COR-L47 (cell line): ENCODE measurements around the gene IQSEC1.

ENCODE experiments used
- DNase-seq: peaks from one replicate; lab custom pipeline; 2025; lab: John Stamatoyannopoulos, UW

IQSEC1 gene

DNA sequence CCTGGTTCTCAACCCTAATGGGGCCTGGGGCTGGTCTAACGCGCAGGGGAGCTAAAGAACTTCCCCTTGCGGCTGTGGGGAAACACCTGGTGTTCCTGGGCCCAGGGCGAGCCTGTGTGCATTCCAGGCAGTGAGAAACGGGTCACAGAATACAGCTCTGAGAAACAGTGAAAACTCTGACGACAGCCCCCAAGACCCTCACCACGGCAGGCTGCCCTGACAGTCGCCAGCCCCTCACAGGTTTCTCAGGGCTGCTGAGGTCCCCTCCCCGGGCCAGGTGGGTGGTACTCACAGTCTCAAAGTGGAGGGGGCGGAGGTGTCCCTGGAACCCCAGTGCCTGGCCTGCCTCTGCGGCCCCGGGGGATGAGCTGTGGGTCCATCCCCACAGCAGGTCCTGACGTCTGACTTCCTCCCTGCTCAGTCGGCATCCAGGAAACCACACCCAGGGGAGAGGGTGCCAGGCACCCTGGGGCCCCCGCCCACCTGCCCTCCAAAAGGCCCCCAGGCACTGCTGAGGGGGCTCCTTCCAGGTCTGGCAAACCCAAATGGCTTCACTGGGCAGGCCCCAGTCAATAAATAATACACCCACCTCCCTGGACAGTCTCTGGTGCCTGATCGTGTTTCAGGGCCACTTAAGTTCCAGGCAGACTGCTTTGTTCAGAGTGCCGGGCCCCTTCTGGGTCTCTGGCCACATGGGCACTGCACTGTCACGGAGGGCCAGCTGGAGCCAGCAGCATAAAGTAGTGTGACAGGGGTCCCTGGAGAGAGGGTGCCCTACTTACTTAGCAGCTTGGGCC lies 57.7 kb downstream of the IQSEC1 start:
- no peak for DNase-seq

DNA sequence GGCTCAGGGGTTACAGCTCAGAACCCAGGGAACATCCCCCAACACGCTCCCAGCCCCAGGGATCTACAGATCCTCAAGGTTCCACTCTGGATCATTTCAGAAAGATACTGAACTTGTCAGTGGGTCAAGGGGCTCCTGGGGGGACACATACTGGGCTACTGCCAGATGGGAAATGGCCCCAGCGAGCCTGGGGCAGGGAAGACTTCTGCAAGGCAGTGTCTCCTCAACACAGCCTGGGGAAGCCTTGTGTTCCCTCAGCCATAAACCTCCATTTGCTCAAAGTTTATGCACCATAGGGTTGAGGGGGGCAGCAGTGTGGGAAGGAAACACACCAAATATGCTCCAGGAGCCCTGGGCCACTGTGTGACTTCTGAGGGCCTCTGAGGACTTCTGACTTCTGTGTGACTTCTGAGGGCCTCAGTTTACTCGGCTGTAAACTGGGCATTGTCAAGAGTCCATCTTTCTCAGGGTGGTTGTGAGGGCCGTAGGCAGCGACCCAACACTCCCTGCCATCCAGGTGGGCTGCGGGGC lies 58.4 kb downstream of the IQSEC1 start:
- no peak for DNase-seq

DNA sequence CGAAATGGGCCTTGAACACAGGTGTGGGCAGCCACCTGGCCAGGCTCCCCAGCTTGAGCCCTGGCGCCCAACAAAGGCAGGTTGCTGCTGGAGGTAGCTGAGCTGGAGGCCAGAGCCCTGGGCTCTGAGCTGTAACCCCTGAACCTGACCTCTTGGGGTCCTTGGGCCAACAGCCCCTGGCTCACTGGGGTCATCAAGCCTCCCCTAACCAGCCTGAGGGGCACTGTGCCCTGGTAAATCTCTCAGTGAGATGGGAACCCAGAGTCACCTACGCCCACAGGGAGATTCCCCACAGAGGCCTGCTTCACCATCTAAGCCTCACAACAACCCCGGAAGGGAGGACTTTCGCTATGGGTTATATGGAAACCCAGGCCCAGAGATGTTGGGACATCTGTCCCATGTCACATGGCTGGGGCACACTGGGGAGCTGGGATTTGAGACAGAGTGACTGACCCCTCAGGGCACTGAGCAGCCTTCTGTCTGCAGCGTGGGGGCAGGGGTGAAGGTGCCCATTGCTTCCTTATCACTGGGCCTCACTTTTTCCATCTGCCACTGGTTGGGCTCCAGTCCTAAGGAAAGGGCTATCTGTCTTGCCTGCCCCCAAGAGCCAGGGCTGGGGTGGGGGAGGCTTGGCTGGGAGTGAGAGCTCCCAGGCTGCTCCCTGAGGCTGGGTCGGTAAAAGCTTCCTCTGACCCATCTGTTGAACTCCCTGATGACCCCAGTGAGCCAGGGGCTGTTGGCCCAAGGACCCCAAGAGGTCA lies 59.1 kb downstream of the IQSEC1 start:
- DNase-seq = no peak

DNA sequence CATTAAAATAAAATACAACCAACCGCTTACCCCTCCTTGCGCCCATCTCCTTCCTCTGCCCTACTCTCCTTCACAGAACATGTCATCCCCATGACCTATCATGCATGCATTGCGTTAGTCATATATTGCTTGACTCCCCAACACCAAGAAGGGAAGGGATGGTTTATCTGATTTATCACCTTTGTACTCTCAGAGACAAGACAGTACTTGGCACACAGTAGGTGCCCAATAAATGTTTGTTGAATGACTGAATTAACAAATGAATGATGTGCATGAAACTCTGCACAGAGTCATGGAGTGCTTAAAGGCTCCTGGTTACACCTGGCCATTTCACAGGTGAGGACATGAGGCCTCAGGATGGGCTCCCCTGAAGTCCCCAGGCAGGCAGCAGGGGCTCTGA lies 59.7 kb downstream of the IQSEC1 start:
- no peak for DNase-seq

DNA sequence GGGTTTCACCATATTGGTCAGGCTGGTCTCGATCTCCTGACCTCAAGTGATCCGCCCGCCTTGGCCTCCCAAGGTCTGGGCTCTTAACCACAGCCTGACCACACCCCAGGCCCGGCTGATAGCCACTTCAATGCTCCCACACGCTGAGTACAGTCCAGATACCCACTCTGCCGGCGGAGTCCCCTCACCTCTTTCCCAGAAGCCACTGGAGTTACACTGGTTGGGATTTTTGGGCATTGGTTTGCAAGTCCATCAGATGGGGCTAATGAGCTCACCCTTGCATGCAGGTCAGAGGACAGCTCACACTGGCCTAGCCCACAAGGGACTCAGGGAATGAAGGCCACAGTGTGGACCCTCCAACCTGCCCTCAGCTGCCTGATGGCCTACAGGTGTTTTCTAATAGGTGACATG lies 60.1 kb downstream of the IQSEC1 start:
- no peak for DNase-seq

DNA sequence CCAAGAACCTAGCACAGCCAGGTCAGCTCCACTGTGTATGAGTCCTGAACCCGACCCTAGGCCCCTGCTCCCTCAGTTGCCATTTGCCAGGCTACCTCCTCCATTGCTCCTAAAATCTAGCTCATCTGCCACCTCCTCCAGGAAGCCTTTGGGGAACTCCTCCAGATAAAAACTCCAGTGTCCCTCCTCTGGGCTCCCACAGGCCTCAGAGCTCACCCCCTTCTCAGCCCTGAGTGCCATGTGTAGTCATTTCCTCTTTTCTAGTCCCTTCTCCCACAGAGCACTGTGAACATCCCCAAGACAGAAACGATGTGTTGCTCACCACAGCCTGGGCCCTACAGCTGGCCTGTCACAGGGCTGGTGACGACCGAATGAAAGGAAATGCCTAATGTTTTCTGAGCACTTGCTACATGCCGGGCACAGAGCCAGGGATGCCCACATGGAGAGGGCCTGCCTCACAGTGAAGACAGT lies 61.0 kb downstream of the IQSEC1 start:
- DNase-seq = no peak

DNA sequence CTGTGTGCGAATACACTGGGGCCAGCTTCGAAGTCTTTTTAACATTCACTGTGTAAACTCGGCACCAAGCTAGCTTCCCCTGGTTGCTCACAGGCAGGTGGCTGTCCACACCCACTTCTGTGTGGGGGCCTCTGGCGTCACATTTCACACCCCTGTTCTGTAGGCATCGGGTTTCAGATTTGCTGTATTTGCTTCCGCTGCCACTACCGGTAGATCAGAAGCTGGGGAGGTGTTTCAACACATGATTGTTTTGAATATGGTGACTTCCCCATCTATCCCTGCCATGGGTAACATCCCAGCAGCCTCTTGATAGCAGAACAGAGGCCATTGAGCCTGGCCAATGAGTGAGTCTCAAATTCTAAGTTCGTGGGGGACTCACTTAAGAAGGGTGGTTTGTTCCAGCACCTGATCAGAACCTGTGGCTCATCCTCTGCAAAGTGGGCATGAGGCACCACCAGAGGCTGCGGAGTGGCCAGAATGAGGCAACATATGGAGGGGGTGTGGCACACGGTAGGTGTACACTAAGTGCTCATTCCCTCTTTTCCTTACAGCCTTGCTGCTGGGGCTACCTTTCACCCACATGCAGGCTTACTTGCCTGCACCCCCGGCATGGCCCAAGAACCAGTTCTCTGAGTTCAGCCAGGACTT lies 61.5 kb downstream of the IQSEC1 start:
- DNase-seq = no peak

DNA sequence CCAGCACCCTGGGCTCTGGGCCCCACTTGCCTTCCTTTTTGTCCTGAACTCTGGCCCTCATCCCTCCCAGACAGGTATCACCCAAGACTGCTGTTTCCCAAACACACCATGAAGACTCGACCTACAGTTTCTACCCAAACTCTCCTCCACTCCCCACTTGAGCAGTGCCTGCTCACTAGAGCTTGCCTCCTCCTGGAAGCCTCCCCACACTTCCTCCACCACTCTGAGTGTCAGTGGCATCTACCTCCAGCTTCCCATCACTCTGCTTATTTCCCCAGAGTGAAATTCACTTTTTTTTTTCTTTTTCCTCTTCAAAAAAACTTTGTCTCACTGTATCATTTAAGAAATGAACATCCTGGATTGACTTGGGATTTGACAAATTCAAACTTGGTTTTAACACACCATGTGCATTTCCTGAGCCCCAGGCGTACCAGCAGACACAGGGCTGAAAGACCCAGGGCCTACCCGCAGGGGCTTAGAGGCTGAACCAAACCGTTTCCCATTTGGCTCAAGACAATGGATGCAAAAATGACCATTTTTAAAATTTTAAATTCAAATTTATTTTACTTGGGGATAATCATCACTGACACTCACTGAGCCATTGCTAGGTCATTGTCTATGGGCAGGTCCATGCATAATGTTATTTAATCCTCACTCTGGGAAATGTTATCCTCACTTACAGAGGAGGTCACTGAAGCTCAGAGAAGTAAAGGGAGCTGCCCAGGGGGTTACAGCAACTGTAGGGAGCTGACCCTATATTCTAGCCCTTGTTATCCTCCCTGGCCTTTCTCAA lies 62.3 kb downstream of the IQSEC1 start:
- no peak for DNase-seq

DNA sequence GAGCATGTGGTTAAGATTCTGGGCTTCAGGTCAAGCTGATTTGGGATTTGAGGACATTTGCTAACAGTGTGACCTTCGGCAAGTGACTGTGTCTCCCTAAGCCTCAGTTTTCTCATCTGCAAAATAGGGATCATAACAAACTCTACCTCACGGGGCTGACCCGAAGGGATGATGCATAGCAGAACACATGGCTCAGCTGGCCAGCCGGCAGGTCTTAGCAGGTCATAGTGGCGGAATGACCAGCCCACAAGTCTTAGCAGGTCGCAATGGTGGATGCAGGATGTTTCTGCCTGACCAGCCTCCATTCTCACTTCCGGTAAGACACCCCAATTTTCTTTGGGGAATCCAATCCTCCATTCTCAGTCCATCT lies 63.3 kb downstream of the IQSEC1 start:
- DNase-seq = no peak

DNA sequence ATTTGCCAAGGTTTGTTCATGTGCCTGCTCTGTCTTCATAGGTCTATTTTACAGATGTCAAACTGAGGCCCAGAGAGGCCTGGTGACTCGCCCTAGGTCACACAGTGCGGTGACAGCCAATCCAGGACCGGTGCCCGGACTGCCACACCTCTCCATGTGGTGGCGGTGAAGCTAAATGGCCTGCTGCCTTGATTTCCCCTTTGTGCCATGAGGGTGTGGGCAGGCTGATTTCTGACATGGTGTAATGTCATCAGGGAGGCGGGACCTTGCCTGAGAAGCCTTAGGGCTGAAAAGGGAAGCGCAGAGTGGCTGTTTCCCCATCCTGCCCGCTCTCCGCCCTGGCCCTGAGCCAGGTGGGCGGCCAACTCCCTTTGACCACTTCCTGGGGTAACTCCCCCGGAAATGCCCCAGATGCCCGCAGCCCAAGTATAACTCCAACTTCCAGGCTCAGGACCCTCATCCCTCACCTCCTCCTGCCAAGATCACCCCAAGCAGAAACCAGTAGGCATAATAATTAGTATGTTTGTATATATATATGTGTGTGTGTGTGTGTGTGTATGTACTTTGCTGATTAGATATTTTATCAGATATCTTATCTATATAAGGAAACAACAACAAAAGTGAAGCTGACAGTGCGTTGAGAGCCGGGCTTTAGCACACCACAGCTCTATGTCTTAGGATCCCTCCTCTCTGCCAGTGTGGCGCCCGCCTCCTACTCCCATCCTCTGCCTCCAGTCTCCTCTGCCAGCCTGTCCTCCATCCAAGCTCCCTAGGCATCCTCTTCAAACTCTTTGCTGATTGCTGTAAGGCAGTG lies 63.9 kb downstream of the IQSEC1 start:
- no peak for DNase-seq

DNA sequence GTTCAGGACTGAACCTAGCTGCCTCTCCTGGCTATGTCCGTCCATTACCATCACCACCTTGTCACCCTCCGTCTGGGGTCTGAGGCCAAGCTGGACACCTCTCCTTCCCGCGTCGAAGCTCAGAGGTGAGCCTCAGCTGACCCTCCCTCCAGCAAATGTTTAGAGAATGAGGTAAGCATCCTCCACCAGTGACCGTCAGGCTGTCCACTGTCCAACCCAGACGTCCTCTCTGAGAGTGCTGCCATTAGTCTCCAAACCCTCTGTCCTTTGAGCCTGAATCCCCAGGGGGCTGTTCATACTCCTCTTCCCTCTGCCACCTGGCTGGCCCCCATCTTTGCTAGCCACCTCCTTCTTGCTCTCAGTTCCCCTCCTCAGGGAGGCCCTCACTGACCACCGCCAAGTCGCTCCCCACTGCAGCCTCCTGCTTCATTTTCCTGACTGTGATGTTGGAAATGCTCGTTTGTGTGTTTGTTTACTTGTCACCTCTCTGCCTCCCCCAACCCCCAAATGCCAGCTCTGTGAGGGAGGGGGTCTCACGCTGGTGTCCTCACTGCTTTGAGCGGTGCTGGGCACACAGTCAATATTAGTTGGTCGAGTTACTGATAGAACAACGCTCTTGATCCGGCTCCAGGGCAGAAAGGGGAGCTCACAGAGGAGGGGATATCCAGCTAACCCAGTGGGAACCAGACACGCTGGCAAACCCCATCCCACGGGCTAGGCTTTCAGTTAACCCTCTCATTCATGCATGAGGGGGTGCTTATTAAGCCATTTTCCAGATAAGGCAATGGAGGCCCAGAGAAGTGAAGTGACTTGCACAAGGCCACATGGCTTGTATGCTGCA lies 64.9 kb downstream of the IQSEC1 start:
- no peak for DNase-seq

DNA sequence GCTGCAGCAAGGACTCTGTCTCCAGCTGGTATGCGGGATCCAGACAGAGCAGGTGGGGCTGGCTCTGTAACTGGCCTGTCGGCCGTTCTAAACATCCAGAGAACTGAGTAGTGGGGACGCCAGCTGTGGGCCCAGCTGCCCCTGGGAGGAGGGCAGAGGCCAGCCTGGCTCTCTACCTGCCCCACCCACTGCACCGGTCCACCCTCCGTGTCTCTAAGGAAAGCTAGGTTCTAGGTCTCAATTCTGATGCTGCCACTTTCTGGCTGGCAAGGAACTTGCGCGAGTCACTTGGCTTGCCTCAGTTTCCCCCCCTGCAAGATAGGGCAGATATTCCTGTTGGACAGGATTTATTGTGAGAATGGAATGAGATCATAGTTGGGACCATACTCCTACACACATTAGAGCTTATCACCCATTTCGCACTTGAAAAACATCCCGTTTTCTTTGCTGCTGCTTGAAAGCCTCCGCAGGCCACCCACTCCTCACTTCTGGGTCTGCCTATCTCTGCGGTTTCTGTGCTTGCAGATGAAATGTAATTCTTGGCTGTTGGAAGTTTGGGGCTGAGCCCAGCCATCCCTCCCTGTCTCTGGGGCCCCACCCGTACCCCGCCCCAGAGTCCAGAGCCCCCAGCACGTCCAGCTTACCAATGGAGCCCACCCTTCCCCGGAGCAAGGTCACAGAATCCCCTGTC lies 65.8 kb downstream of the IQSEC1 start:
- no peak for DNase-seq

DNA sequence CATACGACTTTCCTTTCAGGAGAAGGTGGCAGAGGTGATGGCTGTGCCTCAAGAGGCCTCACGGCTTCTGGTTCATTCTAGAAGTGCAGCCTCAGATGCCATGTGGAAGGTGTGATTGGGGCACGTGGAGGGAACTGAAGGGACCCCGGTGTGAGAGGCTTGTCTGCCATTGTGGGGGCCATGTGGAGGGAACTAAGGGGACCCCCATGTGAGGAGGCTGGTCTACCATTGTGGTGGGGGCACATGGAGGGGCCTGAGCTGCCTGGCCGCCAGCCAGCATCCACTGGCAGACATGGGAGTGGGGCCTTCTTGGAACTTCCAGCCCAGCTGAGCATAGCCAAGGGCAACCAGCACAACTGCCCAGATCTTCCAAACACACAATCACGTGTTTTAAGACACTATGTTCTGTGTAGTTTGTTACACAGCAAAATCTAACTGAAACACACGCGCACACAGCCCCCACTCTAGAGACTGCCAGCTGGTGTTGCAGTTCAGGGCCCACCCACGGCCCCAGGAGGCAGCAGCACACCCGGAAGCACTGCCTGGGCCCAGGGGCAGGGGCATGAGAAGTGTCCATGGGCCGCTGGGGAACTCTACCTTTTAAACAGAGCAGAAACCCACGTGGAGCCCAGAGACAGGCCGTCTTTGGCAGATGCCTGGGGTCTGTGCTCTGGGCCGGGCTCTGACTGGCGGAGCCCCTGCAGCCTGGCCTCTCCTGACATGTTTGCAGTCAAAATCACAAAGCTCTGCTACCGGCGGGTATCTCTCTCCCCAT lies 66.8 kb downstream of the IQSEC1 start:
- DNase-seq = no peak

DNA sequence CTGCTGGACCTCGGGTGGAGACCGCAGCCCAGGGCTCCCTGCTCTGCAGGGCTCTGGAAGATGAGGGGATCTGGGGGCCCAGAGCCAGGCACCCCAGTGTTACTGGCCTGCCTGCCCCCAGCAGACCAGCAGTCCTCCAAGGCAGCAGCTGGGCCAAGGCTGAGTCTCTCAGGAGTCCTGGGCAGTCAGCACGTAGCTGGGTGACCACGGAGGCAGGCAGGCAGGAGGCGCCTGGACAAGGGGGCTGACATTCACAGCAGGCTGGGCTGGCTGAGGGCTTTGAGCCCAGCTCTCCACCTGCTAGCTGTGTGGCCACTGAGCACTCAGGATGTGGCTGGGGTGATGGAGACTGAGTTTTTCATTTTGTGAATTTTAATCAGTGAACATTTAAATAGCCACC lies 67.9 kb downstream of the IQSEC1 start:
- DNase-seq = no peak

DNA sequence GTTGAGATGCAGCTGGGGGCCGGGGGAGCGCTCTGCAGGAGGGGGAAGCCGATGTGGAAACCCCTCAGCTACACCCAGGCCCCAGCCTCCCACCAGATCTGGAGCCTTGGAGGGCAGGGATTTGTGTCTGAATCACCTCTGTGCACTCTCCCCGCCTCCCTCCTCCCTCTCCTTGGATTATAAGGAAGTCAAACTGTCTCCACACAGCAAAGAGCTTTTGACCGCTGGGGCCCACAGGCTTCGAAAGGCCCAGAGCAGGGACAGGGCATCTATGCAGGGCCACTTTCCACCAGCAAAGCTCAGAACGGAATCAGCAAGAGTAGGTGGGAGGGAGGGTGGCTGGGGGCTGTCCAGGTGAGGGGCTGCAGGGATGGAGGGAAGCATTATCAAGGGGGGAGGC lies 68.9 kb downstream of the IQSEC1 start:
- no peak for DNase-seq

DNA sequence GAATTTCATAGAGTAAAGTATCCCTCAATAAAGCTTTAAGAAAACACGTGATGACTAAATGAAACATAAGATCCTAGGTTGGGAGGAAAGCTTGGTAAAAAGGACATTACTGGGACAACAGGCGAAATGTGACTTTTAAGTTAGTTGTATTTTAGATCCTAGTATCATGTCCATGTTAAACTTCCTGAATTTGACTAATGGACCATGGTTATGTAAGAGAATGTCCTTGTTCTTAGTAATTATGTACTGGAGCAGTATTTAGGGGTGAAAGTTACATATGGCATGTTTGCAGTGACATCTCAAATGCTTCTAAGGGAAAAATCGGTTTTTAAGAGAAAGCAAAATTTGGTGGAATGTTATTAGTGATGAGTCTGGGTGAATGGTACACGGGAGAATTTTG lies 69.6 kb downstream of the IQSEC1 start:
- no peak for DNase-seq

DNA sequence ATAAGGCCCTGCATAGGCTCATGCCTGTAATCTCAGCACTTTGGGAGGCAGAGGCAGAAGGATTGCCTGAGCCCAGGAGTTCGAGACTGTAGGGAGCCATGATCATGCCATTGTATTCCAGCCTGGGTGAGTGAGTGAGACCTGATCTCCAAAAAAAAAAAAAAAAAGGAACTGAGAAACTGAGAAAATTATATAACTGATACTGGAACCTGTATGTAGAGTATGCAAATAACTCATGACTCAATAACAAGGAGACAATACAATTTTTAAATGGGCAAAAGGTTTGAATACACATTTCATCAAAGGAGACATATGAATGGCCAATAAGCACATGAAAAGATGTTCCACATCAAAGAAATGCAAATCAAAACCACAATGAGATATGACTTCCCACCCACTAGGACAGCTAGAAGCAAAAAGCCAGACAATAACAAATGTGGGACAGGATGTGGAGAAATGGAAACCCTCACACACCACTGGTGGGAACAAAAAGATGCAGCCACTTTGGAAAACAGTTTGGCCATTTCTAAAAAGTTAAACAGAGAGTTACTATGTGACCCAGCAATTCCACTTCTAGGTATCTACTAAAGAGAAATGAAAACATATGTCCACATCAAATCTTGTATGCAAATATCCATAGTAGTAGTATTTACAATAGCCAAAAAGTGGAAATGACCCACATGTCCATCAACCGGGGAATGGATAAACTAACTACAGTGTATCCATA lies 70.7 kb downstream of the IQSEC1 start:
- DNase-seq = no peak
